HEK293 (cell line): ENCODE measurements around the gene WASL.

Source experiments
- CTCF ChIA-PET: fragments of 350-600 bp; formaldehyde crosslinking; extraction: SDS; loops from one replicate; lab custom pipeline; 2021; ENCODE audit warnings: antibody characterized with exemption; lab: Yijun Ruan, JAX
- POLR2A ChIA-PET: fragments of 300-600 bp; formaldehyde crosslinking; extraction: SDS; loops from one replicate; lab custom pipeline; 2020; ENCODE audit warnings: antibody characterized with exemption, inconsistent platforms; lab: Yijun Ruan, JAX
- H3K27ac ChIP-seq: fragments of 200-500 bp; sonication (Bioruptor generic); 2 replicates; pipeline ENCODE4 v1.5.1; 2014; ENCODE audit warnings: low read depth, low read length, control low read depth, inconsistent platforms; ENCODE audit errors: extremely low read depth
- H3K36me3 ChIP-seq, 2 experiments: fragments of 200-500 bp in 1 of 2; sonication (Bioruptor generic) in 1 of 2; 1 replicate in 1 of 2; 2 replicates in 1 of 2; pipeline ENCODE4 v1.5.1; 2014 to 2017; ENCODE audit warnings: inconsistent platforms in 2 of 2, low read length in 2 of 2; ENCODE audit not compliant: control insufficient read depth in 2 of 2, insufficient read depth in 1 of 2
- H3K4me1 ChIP-seq: fragments of 200-500 bp; sonication (Bioruptor generic); 2 replicates; pipeline ENCODE4 v1.5.1; 2014; ENCODE audit warnings: mild to moderate bottlenecking, low read length, inconsistent platforms; ENCODE audit not compliant: control insufficient read depth, insufficient read depth
- H3K4me3 ChIP-seq: 2 replicates; pipeline ENCODE4 v1.5.1; 2011; ENCODE audit warnings: low read depth, mild to moderate bottlenecking, control low read depth, low read length, moderate library complexity
- H3K9me3 ChIP-seq: fragments of 200-500 bp; sonication (Bioruptor generic); 2 replicates; pipeline ENCODE4 v1.5.1; 2014; ENCODE audit warnings: low read depth, low read length, inconsistent platforms; ENCODE audit not compliant: control insufficient read depth, insufficient read depth
- HOXA7 ChIP-seq: sonication (generic); formaldehyde crosslinking; IDR thresholded peaks from 2 replicates; pipeline ENCODE4 v1.8.1; 2022; ENCODE audit warnings: missing genetic modification reagents, borderline replicate concordance
- IKZF3 ChIP-seq: fragments of 450-650 bp; IDR thresholded peaks from 2 replicates; pipeline ENCODE4 v1.5.0; 2018; ENCODE audit warnings: missing biosample characterization, mild to moderate bottlenecking, missing genetic modification characterization, moderate library complexity
- KLF1 ChIP-seq: fragments of 450-650 bp; formaldehyde crosslinking; IDR thresholded peaks from 2 replicates; pipeline ENCODE4 v1.5.1; 2016; ENCODE audit warnings: missing biosample characterization, missing genetic modification characterization
- KLF17 ChIP-seq: fragments of 450-650 bp; formaldehyde crosslinking; IDR thresholded peaks from 2 replicates; pipeline ENCODE4 v1.5.1; 2016; ENCODE audit warnings: missing biosample characterization, missing genetic modification characterization
- YY1 ChIP-seq: fragments of 450-650 bp; formaldehyde crosslinking; IDR thresholded peaks from 2 replicates; pipeline ENCODE4 v1.5.1; 2018; ENCODE audit warnings: missing biosample characterization, missing genetic modification characterization
- YY2 ChIP-seq: fragments of 450-650 bp; formaldehyde crosslinking; IDR thresholded peaks from 2 replicates; pipeline ENCODE4 v1.5.1; 2016; ENCODE audit warnings: missing biosample characterization, missing genetic modification characterization
- ZBTB44 ChIP-seq: fragments of 450-650 bp; IDR thresholded peaks from 2 replicates; pipeline ENCODE4 v1.5.1; 2018; ENCODE audit warnings: missing biosample characterization, mild to moderate bottlenecking, missing genetic modification characterization
- ZBTB49 ChIP-seq: fragments of 450-650 bp; formaldehyde crosslinking; IDR thresholded peaks from 2 replicates; pipeline ENCODE4 v1.5.1; 2016; ENCODE audit warnings: missing biosample characterization, missing genetic modification characterization, low read depth
- ZFP69B ChIP-seq: fragments of 450-650 bp; formaldehyde crosslinking; IDR thresholded peaks from 2 replicates; pipeline ENCODE4 v1.5.1; 2016; ENCODE audit warnings: missing biosample characterization, missing genetic modification characterization
- ZIC2 ChIP-seq: fragments of 450-650 bp; formaldehyde crosslinking; IDR thresholded peaks from 2 replicates; pipeline ENCODE4 v1.5.1; 2016; ENCODE audit warnings: missing biosample characterization, missing genetic modification characterization
- ZNF341 ChIP-seq: fragments of 450-650 bp; formaldehyde crosslinking; IDR thresholded peaks from 2 replicates; pipeline ENCODE4; 2016; ENCODE audit warnings: low read depth, missing biosample characterization, missing genetic modification characterization
- ZNF350 ChIP-seq: fragments of 450-650 bp; formaldehyde crosslinking; IDR thresholded peaks from 2 replicates; pipeline ENCODE4 v1.5.0; 2017; ENCODE audit warnings: missing biosample characterization, mild to moderate bottlenecking, missing genetic modification characterization
- ZNF530 ChIP-seq: fragments of 450-650 bp; formaldehyde crosslinking; IDR thresholded peaks from 2 replicates; pipeline ENCODE4 v1.5.1; 2016; ENCODE audit warnings: low read depth, missing biosample characterization, missing genetic modification characterization
- ZNF596 ChIP-seq: fragments of 450-650 bp; IDR thresholded peaks from 2 replicates; pipeline ENCODE4 v1.5.0; 2018; ENCODE audit warnings: missing biosample characterization, mild to moderate bottlenecking, missing genetic modification characterization, moderate library complexity
- ZNF626 ChIP-seq: fragments of 450-650 bp; sonication (Bioruptor Pico); formaldehyde crosslinking; IDR thresholded peaks from 2 replicates; pipeline ENCODE4 v1.5.1; 2018; ENCODE audit warnings: missing biosample characterization, missing genetic modification characterization, inconsistent platforms
- ZNF701 ChIP-seq: fragments of 450-650 bp; formaldehyde crosslinking; IDR thresholded peaks from 2 replicates; pipeline ENCODE4 v1.5.1; 2016; ENCODE audit warnings: missing biosample characterization, missing genetic modification characterization
- ZNF707 ChIP-seq: fragments of 450-650 bp; formaldehyde crosslinking; IDR thresholded peaks from 2 replicates; pipeline ENCODE4 v1.5.1; 2016; ENCODE audit warnings: missing biosample characterization, missing genetic modification characterization
- ZNF777 ChIP-seq: fragments of 450-650 bp; formaldehyde crosslinking; IDR thresholded peaks from 2 replicates; pipeline ENCODE4 v1.5.1; 2017; ENCODE audit warnings: missing biosample characterization, missing genetic modification characterization, borderline replicate concordance
- ZNF843 ChIP-seq: fragments of 450-650 bp; formaldehyde crosslinking; IDR thresholded peaks from 2 replicates; pipeline ENCODE4 v1.5.1; 2016; ENCODE audit warnings: missing biosample characterization, missing genetic modification characterization
- ZSCAN18 ChIP-seq: fragments of 450-650 bp; formaldehyde crosslinking; IDR thresholded peaks from 2 replicates; pipeline ENCODE4 v1.5.1; 2016; ENCODE audit warnings: missing biosample characterization, missing genetic modification characterization

Gene WASL

GRCh38 chr7:123680580-123680979, 68.2 kb downstream of the WASL start:
- Histone ChIP-seq H3K9me3 (no peaks in the 10 kb centered on the region), H3K36me3 (peaks cover 12 to 22% of the 10 kb centered on the region in 2 experiments; a peak in 2 of 3 replicates), H3K4me1 (no peaks in the 10 kb centered on the region), H3K27ac (no peak overlapping the region), H3K4me3 (no peak overlapping the region)
- ChIA-PET POLR2A (no interaction called here), CTCF (interaction anchor here (0.7 to 3.3 kb wide), 2 partner anchors 184 to 205 kb away, joined by 3 to 20 read pairs; no protein-coding TSS in a partner anchor)
- TF ChIP-seq ZNF626 (no peak), ZIC2 (tag by site-specific recombination) (no peak), IKZF3 (no peak), ZNF530 (tag by site-specific recombination) (no peak), ZFP69B (tag by site-specific recombination) (no peak), ZNF350 (tag by site-specific recombination) (no peak), KLF1 (no peak), KLF17 (tag by site-specific recombination) (no peak), ZSCAN18 (tag by site-specific recombination) (no peak), ZNF707 (tag by site-specific recombination) (no peak), ZNF843 (tag by site-specific recombination) (no peak), ZBTB44 (no peak), YY2 (no peak)

- H3K27ac ChIP-seq, result no peak overlapping the region
- CTCF ChIA-PET, result interaction anchor here (0.9 to 3.3 kb wide), 3 partner anchors 44 to 185 kb away, joined by 3 to 20 read pairs (median 4); no protein-coding TSS in a partner anchor
- no peak overlapping the region for H3K4me3 ChIP-seq
- TF ChIP-seq ZFP69B (tag by site-specific recombination), result no peak
- TF ChIP-seq ZNF596 (tag by site-specific recombination), result no peak
- no peak for TF ChIP-seq ZNF341
- TF ChIP-seq YY1 (tag by site-specific recombination), result no peak
- TF ChIP-seq ZNF701 (tag by site-specific recombination), result no peak
- no peak for TF ChIP-seq HOXA7
- no peak for TF ChIP-seq ZSCAN18 (tag by site-specific recombination)
- TF ChIP-seq ZBTB49, result no peak
- no peak for TF ChIP-seq ZNF777 (tag by site-specific recombination)
- no peaks in the 10 kb centered on the region for H3K9me3 ChIP-seq
- H3K4me1 ChIP-seq, result no peaks in the 10 kb centered on the region
- POLR2A ChIA-PET, result no interaction called here
- H3K36me3 ChIP-seq, result peaks cover 12 to 22% of the 10 kb centered on the region in 2 experiments; a peak in 2 of 3 replicates
Measured at GRCh38 chr7:123679614-123680013, 69.2 kb downstream of the WASL start.
